ENCODE results near the gene DIP2C.

The DIP2C gene

DNA sequence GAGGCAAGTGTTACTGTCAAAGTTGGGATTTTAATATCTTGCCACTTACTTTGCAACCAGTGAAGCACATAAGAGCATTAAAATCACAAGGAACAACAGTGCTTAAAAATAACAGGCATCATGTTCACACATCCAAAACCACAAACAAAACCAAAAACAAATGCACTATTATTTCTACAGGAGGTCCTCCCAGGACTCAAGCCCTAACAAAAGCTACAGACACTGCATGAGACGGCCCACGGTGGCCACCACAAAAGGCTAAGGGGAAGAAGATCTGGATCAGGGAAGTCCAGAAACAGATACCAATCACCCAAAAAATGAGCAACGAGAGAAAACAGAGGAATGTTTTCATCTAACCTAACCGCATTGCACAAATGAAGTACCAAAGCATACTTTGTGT lies 395.8 kb downstream of the DIP2C start:
- in situ Hi-C loops (cut with MboI; ENCODE audit: low pct_unique_long_range_greater_than_20kb, low sequenced_read_pairs, unreplicated experiment): no loop called here
- DNase-seq (ENCODE audit: low spot score): no peak
- TF ChIP-seq, protein P1, sequence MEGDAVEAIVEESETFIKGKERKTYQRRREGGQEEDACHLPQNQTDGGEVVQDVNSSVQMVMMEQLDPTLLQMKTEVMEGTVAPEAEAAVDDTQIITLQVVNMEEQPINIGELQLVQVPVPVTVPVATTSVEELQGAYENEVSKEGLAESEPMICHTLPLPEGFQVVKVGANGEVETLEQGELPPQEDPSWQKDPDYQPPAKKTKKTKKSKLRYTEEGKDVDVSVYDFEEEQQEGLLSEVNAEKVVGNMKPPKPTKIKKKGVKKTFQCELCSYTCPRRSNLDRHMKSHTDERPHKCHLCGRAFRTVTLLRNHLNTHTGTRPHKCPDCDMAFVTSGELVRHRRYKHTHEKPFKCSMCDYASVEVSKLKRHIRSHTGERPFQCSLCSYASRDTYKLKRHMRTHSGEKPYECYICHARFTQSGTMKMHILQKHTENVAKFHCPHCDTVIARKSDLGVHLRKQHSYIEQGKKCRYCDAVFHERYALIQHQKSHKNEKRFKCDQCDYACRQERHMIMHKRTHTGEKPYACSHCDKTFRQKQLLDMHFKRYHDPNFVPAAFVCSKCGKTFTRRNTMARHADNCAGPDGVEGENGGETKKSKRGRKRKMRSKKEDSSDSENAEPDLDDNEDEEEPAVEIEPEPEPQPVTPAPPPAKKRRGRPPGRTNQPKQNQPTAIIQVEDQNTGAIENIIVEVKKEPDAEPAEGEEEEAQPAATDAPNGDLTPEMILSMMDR (IDR thresholded peaks at IDR 0.05; ENCODE audit: extremely low read depth, insufficient read depth, missing control alignments): no peak

DNA sequence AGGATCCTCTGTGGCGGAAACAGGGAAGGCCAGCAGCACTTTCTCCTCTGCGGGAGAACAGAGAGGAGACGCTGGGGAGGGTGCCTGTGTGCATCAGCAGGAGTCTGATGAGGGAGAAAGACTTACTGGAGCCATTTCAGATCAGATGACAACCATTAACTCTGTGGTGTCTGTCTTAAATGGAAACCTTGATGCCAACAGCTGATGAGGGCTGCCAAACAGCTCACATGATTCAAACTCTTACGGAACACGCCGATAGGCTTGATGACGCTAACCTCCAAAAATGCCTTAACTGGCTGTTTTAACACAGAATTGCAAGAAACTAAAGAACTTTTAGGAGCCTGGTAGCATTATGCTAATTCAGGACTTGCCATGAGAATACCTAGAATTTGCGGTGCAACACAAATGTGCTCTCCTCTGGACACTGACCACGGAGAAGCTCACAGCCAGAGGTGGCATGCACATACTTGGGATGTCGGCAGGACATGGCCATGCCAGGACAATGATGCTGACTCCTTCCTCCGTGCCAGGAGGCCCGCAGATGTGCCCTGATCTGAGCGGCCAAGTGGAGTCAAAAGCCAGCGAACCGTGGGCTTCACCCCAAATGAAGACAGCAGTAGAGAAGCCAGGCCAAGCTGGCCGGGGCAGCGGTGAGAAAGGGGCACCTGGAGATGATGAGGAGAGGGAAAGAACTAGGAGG lies 399.3 kb downstream of the DIP2C start:
- in situ Hi-C loops (cut with MboI; ENCODE audit: low pct_unique_long_range_greater_than_20kb, low sequenced_read_pairs, unreplicated experiment): no loop called here
- DNase-seq (ENCODE audit: low spot score): no peak
- TF ChIP-seq, protein P1 (IDR thresholded peaks at IDR 0.05; ENCODE audit: extremely low read depth, insufficient read depth, missing control alignments): no peak

DNA sequence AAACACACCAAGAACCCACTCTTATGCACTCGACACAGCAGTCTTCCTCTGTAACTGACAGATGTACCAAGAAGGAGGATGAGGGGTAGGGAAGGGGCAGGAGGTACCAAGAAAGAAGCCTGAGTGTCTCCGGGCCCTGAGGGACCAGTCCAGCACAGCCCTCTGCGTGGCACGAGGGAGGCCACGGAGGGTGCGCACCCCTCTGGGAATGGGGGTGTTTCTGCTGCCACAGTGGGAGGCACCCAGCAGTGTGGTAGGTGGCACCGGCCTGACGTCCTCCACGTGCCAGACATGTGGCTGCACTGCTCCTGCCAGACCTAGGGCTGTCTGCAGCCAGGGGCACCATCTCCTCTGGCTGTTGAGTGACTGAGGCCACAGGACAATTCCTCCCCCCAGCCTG lies 399.9 kb downstream of the DIP2C start:
- in situ Hi-C loops (cut with MboI; ENCODE audit: low pct_unique_long_range_greater_than_20kb, low sequenced_read_pairs, unreplicated experiment): no loop called here
- TF ChIP-seq, protein P1 (IDR thresholded peaks at IDR 0.05; ENCODE audit: extremely low read depth, insufficient read depth, missing control alignments): no peak
- DNase-seq (ENCODE audit: low spot score): no peak

DNA sequence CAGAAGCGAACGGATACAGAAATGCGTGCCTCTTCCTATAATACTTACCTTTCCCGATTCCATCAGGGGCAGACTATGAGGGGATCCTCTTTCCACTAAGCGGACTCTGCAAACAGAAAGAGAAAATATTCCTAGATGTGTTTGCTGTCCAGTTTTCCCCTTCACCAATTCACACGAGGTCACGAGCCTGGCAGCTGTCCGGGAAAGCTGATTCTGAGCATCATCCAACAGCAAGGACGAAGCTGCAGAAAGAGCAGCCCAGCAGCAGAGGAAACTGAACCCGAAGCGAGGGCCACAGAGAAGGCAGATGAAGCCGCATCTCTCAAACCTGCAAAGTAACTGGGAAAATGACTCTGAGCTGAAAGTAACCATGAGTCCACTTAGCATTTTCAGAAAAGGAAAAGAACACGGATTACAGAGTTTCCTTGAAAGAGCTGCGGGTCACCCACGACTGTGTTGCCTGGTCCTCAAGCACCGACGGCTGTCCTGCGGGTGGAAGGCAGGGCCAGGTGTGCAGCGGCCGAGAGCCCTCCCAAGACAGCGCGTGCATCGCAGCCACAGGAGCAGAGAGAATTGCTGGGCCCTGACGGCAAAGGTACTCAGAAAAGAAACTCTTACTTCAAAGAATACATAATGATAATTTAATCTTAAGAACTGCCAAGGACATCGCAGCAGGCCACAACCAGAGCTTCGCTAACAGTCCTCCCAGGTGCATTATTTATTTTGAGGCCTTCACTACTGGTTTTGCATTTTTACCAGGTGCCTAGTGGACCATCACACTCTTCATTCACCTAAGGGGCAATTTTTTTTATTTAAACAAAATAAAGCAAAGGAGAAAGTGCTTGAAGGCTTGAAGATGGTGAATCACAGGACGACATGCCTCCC lies 400.9 kb downstream of the DIP2C start:
- in situ Hi-C loops (cut with MboI; ENCODE audit: low pct_unique_long_range_greater_than_20kb, low sequenced_read_pairs, unreplicated experiment): no loop called here
- no peak for DNase-seq (ENCODE audit: low spot score)
- TF ChIP-seq, protein P1 (IDR thresholded peaks at IDR 0.05; ENCODE audit: extremely low read depth, insufficient read depth, missing control alignments): no peak

DNA sequence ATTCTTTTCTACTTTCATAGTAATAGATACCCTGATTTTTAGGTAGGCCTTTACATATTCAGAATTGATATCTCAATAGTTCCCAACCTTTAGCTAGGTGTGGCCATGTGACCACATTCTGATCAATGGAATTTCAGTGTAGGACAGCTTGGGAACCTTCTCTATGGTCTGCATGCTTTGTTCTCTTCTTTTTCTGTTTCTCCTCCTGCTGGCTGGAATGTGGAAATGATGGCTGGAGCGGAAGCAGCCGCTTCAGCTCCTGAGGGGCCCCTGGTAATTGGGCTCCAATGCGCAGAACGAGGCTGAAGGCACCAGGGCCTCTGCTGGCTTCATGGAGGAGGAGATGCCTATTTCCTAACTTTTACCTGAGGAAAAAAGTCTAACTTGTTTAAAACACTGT lies 401.7 kb downstream of the DIP2C start:
- DNase-seq (ENCODE audit: low spot score): no peak
- TF ChIP-seq, protein P1 (IDR thresholded peaks at IDR 0.05; ENCODE audit: extremely low read depth, insufficient read depth, missing control alignments): no peak
- in situ Hi-C loops (cut with MboI; ENCODE audit: low pct_unique_long_range_greater_than_20kb, low sequenced_read_pairs, unreplicated experiment): no loop called here

DNA sequence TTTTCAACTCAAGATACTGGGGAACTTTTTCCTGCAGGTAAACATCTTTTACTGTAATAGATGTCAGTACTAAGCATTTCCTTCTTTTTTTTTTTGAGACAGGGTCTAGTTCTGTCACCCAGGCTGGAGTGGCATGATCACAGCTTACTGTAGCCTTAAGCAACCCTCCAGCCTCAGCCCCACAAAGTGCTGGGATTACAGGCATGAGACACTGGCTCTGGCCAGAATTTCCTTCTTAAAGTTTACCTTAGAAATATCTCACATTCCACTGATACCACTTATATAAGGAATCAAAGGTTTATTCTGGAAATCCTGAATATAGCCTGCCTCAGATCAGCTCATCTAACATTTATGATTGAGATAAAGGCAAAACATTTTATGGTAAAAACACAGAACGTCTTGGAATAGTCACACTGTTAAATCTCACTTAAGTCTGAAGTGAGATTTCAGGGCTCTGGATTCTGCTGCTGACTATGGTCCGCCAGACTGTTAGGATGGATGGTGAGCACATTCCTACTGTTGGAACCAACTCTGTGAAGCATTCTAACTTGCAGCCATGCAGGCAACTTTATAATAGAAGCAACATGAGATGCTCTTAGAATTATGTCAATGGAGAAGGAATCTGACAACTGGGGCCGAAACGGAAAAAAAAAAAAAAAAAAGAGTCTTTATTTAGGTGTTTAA lies 402.3 kb downstream of the DIP2C start:
- in situ Hi-C loops (cut with MboI; ENCODE audit: low pct_unique_long_range_greater_than_20kb, low sequenced_read_pairs, unreplicated experiment): no loop called here
- TF ChIP-seq, protein P1 (IDR thresholded peaks at IDR 0.05; ENCODE audit: extremely low read depth, insufficient read depth, missing control alignments): no peak
- DNase-seq (ENCODE audit: low spot score): no peak
